H1 (cell line): ENCODE data around the gene SERPINB12.

Experiments used
- CHD2 ChIP-seq: IDR thresholded peaks from 2 replicates; pipeline ENCODE4 v1.6.1; 2012; ENCODE audit warnings: low read length, improper control_type of control experiment
- CTCF ChIP-seq, 3 experiments: IDR thresholded peaks; 1 replicate in 2 of 3; 2 replicates in 1 of 3; pipeline versions ENCODE4 v1.5.1 to v1.6.1; 2011; ENCODE audit warnings: low read length in 3 of 3, mild to moderate bottlenecking in 3 of 3, inconsistent platforms in 2 of 3, low read depth in 1 of 3, moderate library complexity in 1 of 3; ENCODE audit not compliant: insufficient read depth in 1 of 3; ENCODE audit errors: control extremely low read depth in 1 of 3
- EGR1 ChIP-seq: IDR thresholded peaks from 2 replicates; pipeline ENCODE4 v1.6.1; 2011; ENCODE audit warnings: low read depth, low read length, borderline replicate concordance
- EP300 ChIP-seq, 2 experiments: IDR thresholded peaks; 1 replicate in 1 of 2; 2 replicates in 1 of 2; pipeline ENCODE4 v1.6.1; 2011 to 2012; ENCODE audit warnings: low read depth in 2 of 2, low read length in 2 of 2, mild to moderate bottlenecking in 2 of 2, borderline replicate concordance in 1 of 2, inconsistent platforms in 1 of 2, moderate library complexity in 1 of 2
- EZH2 ChIP-seq: fragments of 200-600 bp; sonication (generic); IDR thresholded peaks from 2 replicates; pipeline ENCODE4 v1.7.1; 2012; ENCODE audit warnings: low read depth, mild to moderate bottlenecking, moderate library complexity, low read length, inconsistent platforms; ENCODE audit not compliant: severe bottlenecking
- GABPA ChIP-seq: IDR thresholded peaks from 2 replicates; pipeline ENCODE4 v1.6.1; 2011; ENCODE audit warnings: mild to moderate bottlenecking, low read length, moderate library complexity, borderline replicate concordance; ENCODE audit not compliant: insufficient read depth
- HDAC2 ChIP-seq, 2 experiments: fragments of 300-600 bp in 1 of 2; sonication (generic) in 1 of 2; IDR thresholded peaks; 2 replicates each; pipeline ENCODE4 v1.6.1; 2011 to 2012; ENCODE audit warnings: low read depth in 2 of 2, low read length in 2 of 2, mild to moderate bottlenecking in 2 of 2, moderate library complexity in 2 of 2, borderline replicate concordance in 1 of 2, inconsistent platforms in 1 of 2
- JUND ChIP-seq: IDR thresholded peaks from 2 replicates; pipeline ENCODE4 v1.6.1; 2011; ENCODE audit warnings: mild to moderate bottlenecking, improper control_type of control experiment, low read length
- POLR2A ChIP-seq, 2 experiments: IDR thresholded peaks; 1 replicate in 1 of 2; 2 replicates in 1 of 2; pipeline ENCODE4 v1.6.1; 2011; ENCODE audit warnings: low read depth in 2 of 2, low read length in 2 of 2, mild to moderate bottlenecking in 2 of 2; ENCODE audit errors: control extremely low read depth in 1 of 2
- POLR2AphosphoS5 ChIP-seq: IDR thresholded peaks from 2 replicates; pipeline ENCODE4 v1.6.1; 2011; ENCODE audit warnings: low read depth, low read length
- RNF2 ChIP-seq: fragments of 200-900, 300-1000 bp; sonication (generic); IDR thresholded peaks from 2 replicates; pipeline ENCODE4 v1.7.1; 2016; ENCODE audit warnings: borderline replicate concordance, low read depth, mild to moderate bottlenecking, antibody characterized with exemption, low read length; ENCODE audit not compliant: poor library complexity, severe bottlenecking; ENCODE audit errors: missing control alignments

DNA sequence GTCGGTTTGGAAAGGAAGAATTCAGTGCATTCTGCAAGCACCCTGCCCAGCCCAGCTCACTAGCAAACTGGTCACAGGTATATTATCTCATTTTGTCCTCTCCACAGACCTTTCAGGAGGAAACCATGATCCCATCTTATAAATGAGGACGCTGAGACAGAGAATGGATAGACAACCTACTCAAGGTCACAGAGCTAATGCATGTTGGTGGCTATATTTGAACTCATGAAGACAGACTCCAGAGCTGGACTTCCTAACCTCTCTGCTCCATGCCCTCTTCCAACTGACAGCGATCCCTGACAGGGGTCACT, 35.9 kb upstream of the SERPINB12 start:
- TF ChIP-seq POLR2A (IDR thresholded peaks at IDR 0.05; ENCODE audit: control extremely low read depth in 1 of 2, low read depth in 2 of 2, low read length in 2 of 2) (no peak), RNF2 (no peak), EP300 (IDR thresholded peaks at IDR 0.05; ENCODE audit: borderline replicate concordance in 1 of 2, low read depth in 2 of 2, low read length in 2 of 2) (no peak), CTCF (IDR thresholded peaks at IDR 0.05; ENCODE audit: control extremely low read depth in 1 of 3, insufficient read depth in 1 of 3, low read depth in 1 of 3, low read length in 3 of 3) (no peak), POLR2AphosphoS5 (no peak), EZH2 (no peak), HDAC2 (IDR thresholded peaks at IDR 0.05; ENCODE audit: borderline replicate concordance in 1 of 2, low read depth in 2 of 2, low read length in 2 of 2) (no peak), CHD2 (no peak), GABPA (no peak), EGR1 (no peak), JUND (no peak)
